Measurements from ENCODE around the gene ACAN.
"Not testable (repeated sequence)": the region's sequence is repeated elsewhere in the genome, so short reads cannot be mapped to it uniquely, and the experiment has no call there.

The ACAN gene

GRCh38 chr15:88920186-88920891 is 117.1 kb downstream of the ACAN start:
- no peak overlapping the region for H3K4me3 Mint-ChIP-seq
- no peaks in the 10 kb centered on the region for H3K9me3 Mint-ChIP-seq
- no peak for TF ChIP-seq CTCF (IDR thresholded peaks at IDR 0.05; ENCODE audit: unreplicated experiment in 3 of 3)

GRCh38 chr15:88920892-88921435 is 117.7 kb downstream of the ACAN start:
- not testable (repeated sequence) for H3K4me3 Mint-ChIP-seq; H3K27ac Mint-ChIP-seq; H3K36me3 Mint-ChIP-seq (ENCODE audit: low read depth); H3K9me3 Mint-ChIP-seq
- Mint-ChIP-seq H3K4me1 (peaks cover 11% of the 10 kb centered on the region), H3K27me3 (ENCODE audit: low read depth) (peaks cover 17% of the 10 kb centered on the region)

More at GRCh38 chr15:88920186-88920891, 117.1 kb downstream of the ACAN start:
- H3K4me1 Mint-ChIP-seq, result peaks cover 11% of the 10 kb centered on the region
- H3K27ac Mint-ChIP-seq, result no peak overlapping the region
- H3K36me3 Mint-ChIP-seq (ENCODE audit: low read depth), result no peaks in the 10 kb centered on the region
- H3K27me3 Mint-ChIP-seq (ENCODE audit: low read depth), result peaks cover 17% of the 10 kb centered on the region
